ENCODE measurements around the gene NGEF. TPM values are rescaled to one million over a fixed set of nuclear protein-coding genes. Genes with fewer than 3 reads are reported as not detected.

The NGEF gene
- total and polyA plus RNA-seq, 7 donors: 0.13 to 0.51 (median 0.25) TPM; not detected in 1

- Histone ChIP-seq H3K36me3 (ENCODE audit: insufficient read depth in 1 of 2, low read depth in 1 of 2) (no peaks in the 10 kb centered on the region), H3K27ac (no peak overlapping the region), H3K4me1 (no peaks in the 10 kb centered on the region), H3K4me3 (no peak overlapping the region), H3K27me3 (ENCODE audit: insufficient read depth in 3 of 3, low read length in 2 of 3) (peaks cover 0 to 14% (median 2%) of the 10 kb centered on the region in 3 donors), H3K9me3 (no peaks in the 10 kb centered on the region)
- intact Hi-C loops (cut with DNase I): no loop called here
- DNase-seq: no peak
- TF ChIP-seq CTCF (IDR thresholded peaks at IDR 0.05): no peak
- ATAC-seq: no peak
- WGBS, 3 donors: 64 to 73% (median 70%) methylated on average over 7 of the region's 7 CpGs
Measured at GRCh38 chr2:232979871-232980461, 33.1 kb downstream of the NGEF start.

GRCh38 chr2:232977438-232977971 is 35.6 kb downstream of the NGEF start:
- Histone ChIP-seq H3K4me1 (no peaks in the 10 kb centered on the region), H3K27me3 (ENCODE audit: insufficient read depth in 3 of 3, low read length in 2 of 3) (peaks cover 0 to 8% (median 2%) of the 10 kb centered on the region in 3 donors), H3K4me3 (no peak overlapping the region), H3K9me3 (no peaks in the 10 kb centered on the region), H3K27ac (no peak overlapping the region), H3K36me3 (ENCODE audit: insufficient read depth in 1 of 2, low read depth in 1 of 2) (no peaks in the 10 kb centered on the region)
- no peak for TF ChIP-seq CTCF (IDR thresholded peaks at IDR 0.05)
- WGBS, 3 donors: 85 to 93% (median 87%) methylated on average over 10 of the region's 10 CpGs
- DNase-seq (no peak), ATAC-seq (no peak)
- intact Hi-C loops (cut with DNase I): no loop called here

- WGBS, 3 donors: 77 to 86% (median 83%) methylated on average over 20 of the region's 20 CpGs
- no peak overlapping the region for H3K4me3 ChIP-seq
- DNase-seq (no peak), ATAC-seq (no peak)
- no peaks in the 10 kb centered on the region for H3K4me1 ChIP-seq
- H3K27ac ChIP-seq: no peak overlapping the region
- intact Hi-C loops (cut with DNase I): no loop called here
- H3K27me3 ChIP-seq (ENCODE audit: insufficient read depth in 3 of 3, low read length in 2 of 3): peaks cover 0 to 8% (median 2%) of the 10 kb centered on the region in 3 donors
- H3K36me3 ChIP-seq (ENCODE audit: insufficient read depth in 1 of 2, low read depth in 1 of 2): no peaks in the 10 kb centered on the region
- no peak for TF ChIP-seq CTCF (IDR thresholded peaks at IDR 0.05)
- H3K9me3 ChIP-seq: no peaks in the 10 kb centered on the region
Measured at GRCh38 chr2:232976666-232977437, 36.2 kb downstream of the NGEF start.

- DNase-seq: no peak
- Histone ChIP-seq H3K36me3 (ENCODE audit: insufficient read depth in 1 of 2, low read depth in 1 of 2) (no peaks in the 10 kb centered on the region), H3K27me3 (ENCODE audit: insufficient read depth in 3 of 3, low read length in 2 of 3) (peaks cover 0 to 8% (median 2%) of the 10 kb centered on the region in 3 donors), H3K4me3 (no peak overlapping the region), H3K9me3 (no peaks in the 10 kb centered on the region), H3K4me1 (no peaks in the 10 kb centered on the region), H3K27ac (no peak overlapping the region)
- 89 to 95% (median 90%) methylated on average over 4 of the region's 4 CpGs for WGBS, 3 donors
- intact Hi-C loops (cut with DNase I): no loop called here
- no peak for TF ChIP-seq CTCF (IDR thresholded peaks at IDR 0.05)
- no peak for ATAC-seq
Measured at GRCh38 chr2:232976176-232976575, 36.9 kb downstream of the NGEF start.

Measured in psoas muscle (tissue), 8 donors.